Measurements from ENCODE around the gene TMEM132D.

Gene TMEM132D

DNA sequence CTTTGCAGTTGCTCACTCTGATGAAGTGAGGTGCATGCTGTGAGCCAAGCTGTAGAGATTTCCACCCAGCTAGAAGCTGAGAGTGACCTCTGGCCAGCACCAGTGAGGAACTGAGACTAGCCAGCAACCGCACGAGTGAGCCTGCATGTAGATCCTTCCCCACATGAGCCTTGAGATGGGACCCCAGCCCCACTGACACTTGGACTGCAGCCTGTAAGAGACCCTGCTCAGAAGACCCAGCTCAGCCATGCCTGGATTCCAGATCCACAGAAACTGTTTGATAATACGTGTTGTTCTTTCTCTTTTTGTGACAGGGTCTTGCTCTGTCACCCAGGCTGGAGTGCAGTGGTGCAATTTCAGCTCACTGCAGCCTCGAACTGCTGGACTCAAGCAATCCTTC is 821.4 kb downstream of the TMEM132D start:
- Histone ChIP-seq H4K20me1 (ENCODE audit: insufficient read depth, low read length) (no peaks in the 10 kb centered on the region), H3K27ac (ENCODE audit: low read depth, low read length, poor library complexity, severe bottlenecking) (no peak overlapping the region), H3K9me2 (ENCODE audit: low read depth, low read length) (no peaks in the 10 kb centered on the region), H3K4me2 (ENCODE audit: low read length) (no peak overlapping the region), H3K79me2 (ENCODE audit: insufficient read depth, low read length) (no peaks in the 10 kb centered on the region), H3K9ac (ENCODE audit: low read length) (no peak overlapping the region), H3K27me3 (ENCODE audit: insufficient read depth, low read length) (no peaks in the 10 kb centered on the region), H2AFZ (ENCODE audit: low read length) (no peak overlapping the region), H3K36me3 (ENCODE audit: insufficient read depth, low read length) (no peaks in the 10 kb centered on the region), H3F3A (ENCODE audit: insufficient read depth, low read length) (no peaks in the 10 kb centered on the region), H3K4me1 (ENCODE audit: insufficient read depth, low read length, severe bottlenecking) (no peaks in the 10 kb centered on the region), H3K4me3 (ENCODE audit: low read depth, low read length, poor library complexity, severe bottlenecking) (no peak overlapping the region), H3K9me3 (ENCODE audit: low read length) (no peaks in the 10 kb centered on the region)
- no peak for TF ChIP-seq CTCF (IDR thresholded peaks at IDR 0.05; ENCODE audit: low read length)
- TF ChIP-seq EZH2 (IDR thresholded peaks at IDR 0.05; ENCODE audit: borderline replicate concordance, low read length), result no peak

- H3K79me2 ChIP-seq (ENCODE audit: insufficient read depth, low read length), result no peaks in the 10 kb centered on the region
- H3K9me2 ChIP-seq (ENCODE audit: low read depth, low read length), result no peaks in the 10 kb centered on the region
- no peak overlapping the region for H3K4me3 ChIP-seq (ENCODE audit: low read depth, low read length, poor library complexity, severe bottlenecking)
- no peaks in the 10 kb centered on the region for H4K20me1 ChIP-seq (ENCODE audit: insufficient read depth, low read length)
- no peaks in the 10 kb centered on the region for H3K9me3 ChIP-seq (ENCODE audit: low read length)
- H3F3A ChIP-seq (ENCODE audit: insufficient read depth, low read length), result no peaks in the 10 kb centered on the region
- no peak overlapping the region for H3K9ac ChIP-seq (ENCODE audit: low read length)
- H3K4me2 ChIP-seq (ENCODE audit: low read length), result no peak overlapping the region
- TF ChIP-seq CTCF (IDR thresholded peaks at IDR 0.05; ENCODE audit: low read length), result no peak
- no peak for TF ChIP-seq EZH2 (IDR thresholded peaks at IDR 0.05; ENCODE audit: borderline replicate concordance, low read length)
- no peak overlapping the region for H3K27ac ChIP-seq (ENCODE audit: low read depth, low read length, poor library complexity, severe bottlenecking)
- no peak overlapping the region for H2AFZ ChIP-seq (ENCODE audit: low read length)
- H3K4me1 ChIP-seq (ENCODE audit: insufficient read depth, low read length, severe bottlenecking), result no peaks in the 10 kb centered on the region
- no peaks in the 10 kb centered on the region for H3K27me3 ChIP-seq (ENCODE audit: insufficient read depth, low read length)
- no peaks in the 10 kb centered on the region for H3K36me3 ChIP-seq (ENCODE audit: insufficient read depth, low read length)
These were observed 822.0 kb downstream of the TMEM132D start for GRCh38 chr12:129081755-129082250.

- Histone ChIP-seq H3F3A (ENCODE audit: insufficient read depth, low read length) (no peaks in the 10 kb centered on the region), H2AFZ (ENCODE audit: low read length) (no peak overlapping the region), H3K4me2 (ENCODE audit: low read length) (no peak overlapping the region), H3K4me3 (ENCODE audit: low read depth, low read length, poor library complexity, severe bottlenecking) (no peak overlapping the region), H4K20me1 (ENCODE audit: insufficient read depth, low read length) (no peaks in the 10 kb centered on the region), H3K9me3 (ENCODE audit: low read length) (no peaks in the 10 kb centered on the region), H3K9ac (ENCODE audit: low read length) (no peak overlapping the region), H3K9me2 (ENCODE audit: low read depth, low read length) (no peaks in the 10 kb centered on the region), H3K79me2 (ENCODE audit: insufficient read depth, low read length) (no peaks in the 10 kb centered on the region), H3K4me1 (ENCODE audit: insufficient read depth, low read length, severe bottlenecking) (no peaks in the 10 kb centered on the region), H3K27me3 (ENCODE audit: insufficient read depth, low read length) (no peaks in the 10 kb centered on the region), H3K36me3 (ENCODE audit: insufficient read depth, low read length) (no peaks in the 10 kb centered on the region), H3K27ac (ENCODE audit: low read depth, low read length, poor library complexity, severe bottlenecking) (no peak overlapping the region)
- TF ChIP-seq EZH2 (IDR thresholded peaks at IDR 0.05; ENCODE audit: borderline replicate concordance, low read length) (no peak), CTCF (IDR thresholded peaks at IDR 0.05; ENCODE audit: low read length) (no peak)
These were observed 823.0 kb downstream of the TMEM132D start for GRCh38 chr12:129080821-129081220.
